Ovary (tissue), 3 donors: ENCODE measurements around the gene MEF2D.

Experiments
- CTCF ChIP-seq, 3 donors: fragments of 450-650 bp in 2 of 3; fragments of 200-600 bp in 1 of 3; IDR thresholded peaks; one replicate each; pipeline versions ENCODE4 v1.5.1 to v1.8.0; 2016 to 2022; ENCODE audit warnings: antibody characterized with exemption in 3 of 3, mild to moderate bottlenecking in 1 of 3
- POLR2A ChIP-seq: fragments of 450-650 bp; IDR thresholded peaks from one replicate; pipeline ENCODE4 v1.6.1; 2017; ENCODE audit warnings: antibody characterized with exemption, mild to moderate bottlenecking, moderate library complexity
- donor health status: DM: no; HTN: no; CAD: no.

- TF ChIP-seq CTCF (IDR thresholded peaks at IDR 0.05) = no peak
- no peak for TF ChIP-seq POLR2A
Observed at GRCh38 chr1:156468693-156469345, 31.8 kb downstream of the MEF2D start.
